A549 (cell line): Measurements from ENCODE around the gene ULK4. TPM values are rescaled to one million over a fixed set of nuclear protein-coding genes. Genes with fewer than 3 reads are reported as not detected.
A peak's percentile ranks its signal among the peaks of the same experiment; 100 is the strongest.

Source experiments
- ATAC-seq, 2 experiments: fragments of 200-7000 bp in 1 of 2; fragments of >200 bp in 1 of 2; cut with Nextera tagmentation in 1 of 2; cut with Tn5 transposase in 1 of 2; 3 replicates each; pipeline versions ENCODE4 v1.8.0 to v1.9.1; 2018 to 2020; ENCODE audit warnings: mild to moderate bottlenecking in 1 of 2, moderate library complexity in 1 of 2
- CTCF ChIA-PET: fragments of 300-600 bp; sonication (Branson Sonifier 250); formaldehyde crosslinking; extraction: SDS; loops from one replicate; lab custom pipeline; 2021; ENCODE audit warnings: antibody characterized with exemption, inconsistent platforms; lab: Yijun Ruan, JAX
- POLR2A ChIA-PET: fragments of 350-600 bp; formaldehyde crosslinking; extraction: SDS; loops from one replicate; lab custom pipeline; 2021; ENCODE audit warnings: antibody characterized with exemption, inconsistent platforms; lab: Yijun Ruan, JAX
- DNase-seq, 2 experiments: peaks; one replicate each; pipeline versions ENCODE4 v3.0.0 to v3.0.0-alpha.2; 2011 to 2016; ENCODE audit warnings: low read depth in 1 of 2, low spot score in 1 of 2
- FAIRE-seq: peaks from 2 replicates; lab custom pipeline; 2011; peaks lifted over from hg19 to GRCh38; lab: Jason Lieb, UNC
- H3K27ac ChIP-seq, 2 experiments: fragments of >200 bp; sonication (Bioruptor Twin); formaldehyde crosslinking; 3 replicates each; pipeline ENCODE4 v1.5.1; 2016 to 2017
- H3K4me1 ChIP-seq: fragments of >200 bp; sonication (Bioruptor Twin); formaldehyde crosslinking; 3 replicates; pipeline ENCODE4 v1.6.1; 2016
- H3K4me2 ChIP-seq: fragments of >200 bp; sonication (Bioruptor Twin); formaldehyde crosslinking; 3 replicates; pipeline ENCODE4 v1.6.1; 2016
- H3K4me3 ChIP-seq: fragments of >200 bp; sonication (Bioruptor Twin); formaldehyde crosslinking; 3 replicates; pipeline ENCODE4 v1.5.1; 2016
- H3K9me3 ChIP-seq: fragments of >200 bp; sonication (Bioruptor Twin); formaldehyde crosslinking; 3 replicates; pipeline ENCODE4 v1.6.1; 2016
- CBX2 ChIP-seq: fragments of 200-600 bp; sonication (generic); IDR thresholded peaks from 2 replicates; pipeline ENCODE4 v1.6.1; 2016; ENCODE audit warnings: low read depth, mild to moderate bottlenecking, borderline replicate concordance
- CTCF ChIP-seq: fragments of >200 bp; sonication (Bioruptor Twin); formaldehyde crosslinking; IDR thresholded peaks from 3 replicates; pipeline ENCODE4 v1.5.1; 2016
- E2F6 ChIP-seq: IDR thresholded peaks from 2 replicates; pipeline ENCODE4 v1.6.1; 2012; ENCODE audit warnings: low read depth, borderline replicate concordance
- EHMT2 ChIP-seq: fragments of 200-600 bp; sonication (generic); IDR thresholded peaks from 2 replicates; pipeline ENCODE4 v1.6.1; 2016; ENCODE audit warnings: antibody characterized with exemption, low read depth, mild to moderate bottlenecking, moderate library complexity
- FOSL2 ChIP-seq, 2 experiments: fragments of 450-650 bp in 1 of 2; fragments of >200 bp in 1 of 2; sonication (Bioruptor Twin) in 1 of 2; formaldehyde crosslinking; IDR thresholded peaks; 2 replicates each; pipeline versions ENCODE4 v1.5.0 to v1.6.1; 2016 to 2020; ENCODE audit warnings: mild to moderate bottlenecking in 1 of 2, moderate library complexity in 1 of 2
- HDAC2 ChIP-seq: fragments of 200-600 bp; sonication (generic); IDR thresholded peaks from 2 replicates; pipeline ENCODE4 v1.6.1; 2016
- HEYL ChIP-seq: fragments of 250-450 bp; sonication (Bioruptor Pico); IDR thresholded peaks from 2 replicates; pipeline ENCODE4 v1.8.0; 2021; ENCODE audit warnings: mild to moderate bottlenecking, moderate library complexity
- HOXA7 ChIP-seq: fragments of 250-450 bp; sonication (Bioruptor Pico); IDR thresholded peaks from 2 replicates; pipeline ENCODE4 v1.5.0; 2020; ENCODE audit warnings: mild to moderate bottlenecking, moderate library complexity
- HOXB13 ChIP-seq: fragments of 250-450 bp; sonication (Bioruptor Pico); IDR thresholded peaks from 2 replicates; pipeline ENCODE4 v1.5.0; 2020; ENCODE audit warnings: low read depth, mild to moderate bottlenecking, moderate library complexity
- HOXB5 ChIP-seq: fragments of 250-450 bp; sonication (Bioruptor Pico); IDR thresholded peaks from 2 replicates; pipeline ENCODE4 v1.5.0; 2020; ENCODE audit warnings: mild to moderate bottlenecking, moderate library complexity
- KDM1A ChIP-seq: fragments of 200-600 bp; sonication (generic); IDR thresholded peaks from 2 replicates; pipeline ENCODE4 v1.6.1; 2016; ENCODE audit warnings: low read depth, mild to moderate bottlenecking
- MAFK ChIP-seq: fragments of 450-650 bp; IDR thresholded peaks from 2 replicates; pipeline ENCODE4 v1.6.1; 2014; ENCODE audit not compliant: partially characterized antibody
- MAX ChIP-seq: IDR thresholded peaks from 2 replicates; pipeline ENCODE4 v1.6.1; 2012
- MAZ ChIP-seq: fragments of 150-350 bp; IDR thresholded peaks from 2 replicates; pipeline ENCODE4 v1.6.1; 2014; ENCODE audit warnings: antibody characterized with exemption, low read depth, low read length, borderline replicate concordance
- PBX3 ChIP-seq: IDR thresholded peaks from 2 replicates; pipeline ENCODE4 v1.6.1; 2012
- PHF8 ChIP-seq: fragments of 200-600 bp; sonication (generic); IDR thresholded peaks from 2 replicates; pipeline ENCODE4 v1.6.1; 2016; ENCODE audit warnings: low read depth, mild to moderate bottlenecking, antibody characterized with exemption, moderate library complexity, borderline replicate concordance
- POLR2AphosphoS2 ChIP-seq: conservative IDR thresholded peaks from 2 replicates; pipeline ENCODE4 v1.6.1; 2012; ENCODE audit warnings: low read length, improper control_type of control experiment, inconsistent platforms
- RAD21 ChIP-seq, 2 experiments: fragments of >200 bp in 1 of 2; sonication (Bioruptor Twin) in 1 of 2; formaldehyde crosslinking in 1 of 2; IDR thresholded peaks in 1 of 2; conservative IDR thresholded peaks in 1 of 2; 2 replicates in 1 of 2; 3 replicates in 1 of 2; pipeline ENCODE4 v1.6.1; 2012 to 2018; ENCODE audit warnings: inconsistent platforms in 1 of 2
- RARB ChIP-seq: fragments of 250-450 bp; sonication (Bioruptor Pico); IDR thresholded peaks from 2 replicates; pipeline ENCODE4 v1.8.0; 2021; ENCODE audit warnings: mild to moderate bottlenecking, moderate library complexity
- RCOR1 ChIP-seq: fragments of 150-350 bp; IDR thresholded peaks from 2 replicates; pipeline ENCODE4 v1.6.1; 2014; ENCODE audit warnings: antibody characterized with exemption, low read length, low read depth
- SMC3 ChIP-seq: fragments of >200 bp; sonication (Bioruptor Twin); formaldehyde crosslinking; IDR thresholded peaks from 3 replicates; pipeline ENCODE4 v1.6.1; 2018; ENCODE audit warnings: inconsistent platforms
- TFCP2L1 ChIP-seq: fragments of 250-450 bp; sonication (Bioruptor Pico); IDR thresholded peaks from 2 replicates; pipeline ENCODE4 v1.5.0; 2021; ENCODE audit warnings: mild to moderate bottlenecking
- USF2 ChIP-seq: fragments of 450-650 bp; IDR thresholded peaks from 2 replicates; pipeline ENCODE4 v1.6.1; 2014; ENCODE audit warnings: antibody characterized with exemption
- ZC3H11A ChIP-seq: fragments of 450-650 bp; IDR thresholded peaks from 2 replicates; pipeline ENCODE4 v1.6.1; 2014; ENCODE audit warnings: antibody characterized with exemption, mild to moderate bottlenecking
- ZNF302 ChIP-seq: fragments of 250-450 bp; sonication (Bioruptor Pico); IDR thresholded peaks from 2 replicates; pipeline ENCODE4 v1.9.0; 2021; ENCODE audit warnings: inconsistent platforms, mild to moderate bottlenecking, moderate library complexity
- ZSCAN20 ChIP-seq: fragments of 250-450 bp; sonication (Bioruptor Pico); IDR thresholded peaks from 2 replicates; pipeline ENCODE4 v1.8.0; 2022; ENCODE audit warnings: mild to moderate bottlenecking, moderate library complexity
- WGBS: methylation state at CpG from one replicate; pipeline ENCODE4 v1.1.6; 2017; ENCODE audit errors: missing lambda C conversion rate; 5-methylcytosine and 5-hydroxymethylcytosine counted together
- polyA plus RNA-seq, 4 experiments: library from polyadenylated mRNA; depleted of rRNA in 3 of 4; stranded (reverse); fragments of >200 nt; fragmentation: RNase III in 1 of 4; extraction: RNeasy Plus Mini Kit Qiagen cat#74134 plus additional on column Dnase treatment in 1 of 4; gene quantifications; 2 replicates in 3 of 4; 3 replicates in 1 of 4; pipeline ENCODE4 v1.2.3, GENCODE V29; 2011 to 2017

The ULK4 gene
- polyA plus RNA-seq, 2 of the 4 experiments (the other 2 are of a cell fraction) = 4.9 to 7.7 TPM

GRCh38 chr3:41716471-41716870 lies 245.4 kb downstream of the ULK4 start:
- Histone ChIP-seq H3K4me1 (no peaks in the 10 kb centered on the region; the same call in 2 of the 3 replicates), H3K4me2 (no peak overlapping the region), H3K9me3 (no peaks in the 10 kb centered on the region), H3K27ac (no peak overlapping the region), H3K4me3 (no peak overlapping the region)
- no peak for ATAC-seq
- TF ChIP-seq RARB (no peak), MAZ (no peak), HOXA7 (CRISPR knock-in tag) (no peak), KDM1A (no peak), TFCP2L1 (CRISPR knock-in tag) (no peak), HEYL (no peak), ZC3H11A (no peak), PHF8 (no peak), HDAC2 (no peak), USF2 (no peak), CTCF (peak; percentile 33; the same call in 1 of the 3 replicates), HOXB13 (no peak), RCOR1 (no peak), FOSL2 (IDR thresholded peaks at IDR 0.05) (no peak), FOSL2 (CRISPR knock-in tag; IDR thresholded peaks at IDR 0.05) (no peak), MAX (no peak), POLR2AphosphoS2 (no peak), HOXB5 (CRISPR knock-in tag) (no peak), PBX3 (no peak), MAFK (no peak), SMC3 (peak; percentile 56; the same call in 2 of the 3 replicates), CBX2 (no peak), E2F6 (no peak), RAD21 (conservative IDR thresholded peaks at IDR 0.05 in 1 of 2, IDR thresholded peaks at IDR 0.05 in 1 of 2) (peak; percentile 27 to 60; a peak in 4 of 5 replicates), ZNF302 (CRISPR knock-in tag) (no peak), EHMT2 (no peak), ZSCAN20 (CRISPR knock-in tag) (no peak)
- ChIA-PET CTCF (interaction anchor here (1.1 to 2.5 kb wide), 4 partner anchors 161 to 1136 kb away, joined by 3 to 6 read pairs (median 4); no protein-coding TSS in a partner anchor), POLR2A (interaction anchor here (1.3 kb wide), 1 partner anchor 517 kb away, joined by 8 read pairs; the partner anchor contains the start of gene CTNNB1)
- no peak for FAIRE-seq
- 39% methylated on average over 1 of the region's 1 CpG for WGBS
- DNase-seq = peak in 1 of 2 experiments; percentile 3
